ENCODE data around the gene SMIM41.
"Not testable (repeated sequence)": the region's sequence is repeated elsewhere in the genome, so short reads cannot be mapped to it uniquely, and the experiment has no call there.

The SMIM41 gene

GRCh38 chr12:52085682-52086180 is 6.2 kb downstream of the SMIM41 start:
- DNase-seq (ENCODE audit: low spot score), result no peak

GRCh38 chr12:52086366-52086765 is 6.9 kb downstream of the SMIM41 start:
- DNase-seq (ENCODE audit: low spot score), result no peak

- DNase-seq (ENCODE audit: low spot score), result no peak
Observed at GRCh38 chr12:52086944-52087835, 7.7 kb downstream of the SMIM41 start.

GRCh38 chr12:52087961-52088820 is 8.7 kb downstream of the SMIM41 start:
- no peak for DNase-seq (ENCODE audit: low spot score)

GRCh38 chr12:52089491-52089890 is 10.0 kb downstream of the SMIM41 start:
- DNase-seq (ENCODE audit: low spot score), result no peak

- no peak for DNase-seq (ENCODE audit: low spot score)
Observed at GRCh38 chr12:52090291-52090690, 10.8 kb downstream of the SMIM41 start.

- no peak for DNase-seq (ENCODE audit: low spot score)
Observed at GRCh38 chr12:52091061-52091460, 11.6 kb downstream of the SMIM41 start.

GRCh38 chr12:52091869-52092268 is 12.4 kb downstream of the SMIM41 start:
- DNase-seq (ENCODE audit: low spot score), result peak; percentile 82

GRCh38 chr12:52093346-52093745 is 13.8 kb downstream of the SMIM41 start:
- DNase-seq (ENCODE audit: low spot score), result no peak

- DNase-seq (ENCODE audit: low spot score), result no peak
Observed at GRCh38 chr12:52096332-52097044, 17.0 kb downstream of the SMIM41 start.

GRCh38 chr12:52097045-52097666 is 17.7 kb downstream of the SMIM41 start:
- no peak for DNase-seq (ENCODE audit: low spot score)

- not testable (repeated sequence) for DNase-seq (ENCODE audit: low spot score)
Observed at GRCh38 chr12:52104431-52105089, 25.1 kb downstream of the SMIM41 start.

- DNase-seq (ENCODE audit: low spot score), result peak; percentile 69
Observed at GRCh38 chr12:52116222-52117125, 37.0 kb downstream of the SMIM41 start.

GRCh38 chr12:52117806-52118475 is 38.4 kb downstream of the SMIM41 start:
- not testable (repeated sequence) for DNase-seq (ENCODE audit: low spot score)

- peak; percentile 59 for DNase-seq (ENCODE audit: low spot score)
Observed at GRCh38 chr12:52119398-52120254, 40.1 kb downstream of the SMIM41 start.

- DNase-seq (ENCODE audit: low spot score), result no peak
Observed at GRCh38 chr12:52120951-52121823, 41.7 kb downstream of the SMIM41 start.

- peak; percentile 56 for DNase-seq (ENCODE audit: low spot score)
Observed at GRCh38 chr12:52121824-52122539, 42.5 kb downstream of the SMIM41 start.
